AG10803 (cell line): ENCODE results near the gene MAB21L3.

Experiments used
- DNase-seq: peaks from one replicate; pipeline ENCODE4 v3.0.0; 2010; ENCODE audit warnings: low read depth
- H3K4me3 ChIP-seq: 2 replicates; pipeline ENCODE4 v1.5.1; 2011; ENCODE audit warnings: mild to moderate bottlenecking, low read length, control low read depth
- CTCF ChIP-seq: conservative IDR thresholded peaks from 2 replicates; pipeline ENCODE4 v1.5.1; 2011; ENCODE audit warnings: mild to moderate bottlenecking, low read length, control low read depth, inconsistent platforms

Gene MAB21L3

GRCh38 chr1:116118471-116118870, 7.3 kb downstream of the MAB21L3 start:
- H3K4me3 ChIP-seq: no peak overlapping the region
- TF ChIP-seq CTCF: no peak
- DNase-seq: no peak

DNA sequence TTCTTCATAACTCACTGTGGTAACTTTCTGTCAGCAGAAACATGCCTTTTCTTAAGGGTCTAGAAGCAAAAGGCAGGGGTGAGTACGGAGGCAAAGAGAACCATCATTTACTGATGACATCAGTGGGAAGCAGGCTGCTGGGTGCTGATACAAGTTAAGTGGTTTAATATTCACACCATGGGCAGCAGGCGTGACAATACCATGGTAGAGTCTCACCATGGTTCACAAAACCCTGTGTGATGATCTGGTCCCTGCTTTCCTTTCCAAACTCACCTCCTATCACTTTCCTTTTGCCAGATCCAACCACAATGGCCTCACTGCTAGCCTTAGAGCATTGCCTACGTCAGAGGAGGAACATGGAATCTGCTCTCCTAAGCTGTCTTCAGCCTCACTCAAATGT, 8.7 kb downstream of the MAB21L3 start:
- no peak overlapping the region for H3K4me3 ChIP-seq
- DNase-seq: no peak
- TF ChIP-seq CTCF: no peak

DNA sequence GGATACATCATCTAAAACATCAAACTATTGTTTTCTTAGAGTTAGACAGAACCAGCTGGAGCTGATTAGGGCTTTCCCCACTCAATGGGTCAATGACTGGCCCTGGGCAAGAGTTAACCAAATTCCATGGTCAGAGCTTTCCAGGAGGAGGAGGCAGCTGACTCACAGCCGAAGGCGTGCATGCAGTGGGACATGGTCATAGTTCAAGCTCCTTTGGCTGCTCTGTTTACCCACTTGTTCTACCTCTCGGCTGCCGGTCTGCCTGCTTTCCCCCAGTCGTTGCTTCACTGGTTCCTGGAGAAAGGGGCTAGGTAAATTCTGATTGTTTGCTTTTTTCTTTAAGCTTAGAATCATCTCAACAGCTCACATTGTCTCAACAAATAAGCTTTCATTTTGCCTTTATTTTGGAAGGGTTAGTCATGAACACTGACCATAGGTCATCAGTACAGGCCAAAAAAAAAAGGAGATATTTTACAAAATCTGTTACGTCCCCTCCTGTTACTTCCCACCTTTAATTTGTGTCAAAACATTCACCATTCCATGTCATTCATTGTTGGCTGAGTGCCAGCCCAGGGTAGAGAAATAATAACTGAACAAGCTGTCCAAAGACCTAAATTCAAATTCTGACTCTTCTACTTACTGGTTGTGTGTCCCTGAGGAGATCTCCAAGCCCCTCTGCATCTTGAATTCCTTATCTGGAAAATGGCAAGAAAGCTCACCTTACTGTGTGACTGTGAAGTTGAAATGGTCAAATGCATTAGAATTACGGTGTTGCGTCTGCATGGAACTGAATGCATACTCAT, 12.0 kb downstream of the MAB21L3 start:
- peak overlapping the region; percentile 23 for H3K4me3 ChIP-seq
- TF ChIP-seq CTCF: no peak
- DNase-seq: peak; percentile 94

GRCh38 chr1:116123837-116124533, 12.8 kb downstream of the MAB21L3 start:
- H3K4me3 ChIP-seq: no peak overlapping the region
- TF ChIP-seq CTCF: no peak
- DNase-seq: no peak

DNA sequence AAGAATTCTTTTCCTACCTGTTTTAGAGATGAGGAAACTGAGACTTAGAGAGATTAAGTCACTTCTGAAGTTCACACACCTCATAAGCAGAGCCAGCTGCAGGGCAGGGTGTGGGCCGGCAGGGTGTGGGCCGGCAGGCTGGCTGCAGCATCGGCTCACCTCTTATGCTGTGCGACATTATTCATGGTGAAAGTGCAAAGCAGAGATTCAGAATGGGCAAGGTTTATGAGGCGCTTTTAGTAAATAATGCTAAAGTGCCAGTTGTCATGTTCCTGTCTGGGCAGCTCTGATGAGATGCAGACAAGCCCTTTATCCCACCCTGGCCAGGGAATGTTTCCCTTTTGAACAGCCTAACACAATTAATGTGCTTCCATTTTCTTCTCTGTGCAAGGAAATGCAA, 14.6 kb downstream of the MAB21L3 start:
- TF ChIP-seq CTCF: no peak
- no peak overlapping the region for H3K4me3 ChIP-seq
- no peak for DNase-seq

GRCh38 chr1:116126281-116126680, 15.1 kb downstream of the MAB21L3 start:
- TF ChIP-seq CTCF: no peak
- DNase-seq: no peak
- no peak overlapping the region for H3K4me3 ChIP-seq
